B cell (primary cell): ENCODE data around the gene SLC2A13.

Experiments
- EZH2 ChIP-seq: IDR thresholded peaks from 2 replicates; pipeline ENCODE4 v1.6.1; 2012; ENCODE audit warnings: borderline replicate concordance, low read depth, mild to moderate bottlenecking, moderate library complexity, low read length; ENCODE audit not compliant: insufficient read depth, poor library complexity, severe bottlenecking
- TF ChIP-seq, protein P1 (sequence below): fragments of 200-600 bp; IDR thresholded peaks from one replicate; pipeline ENCODE4 v1.8.0; 2022; ENCODE audit warnings: antibody characterized with exemption, mild to moderate bottlenecking

- TF ChIP-seq, protein P1, sequence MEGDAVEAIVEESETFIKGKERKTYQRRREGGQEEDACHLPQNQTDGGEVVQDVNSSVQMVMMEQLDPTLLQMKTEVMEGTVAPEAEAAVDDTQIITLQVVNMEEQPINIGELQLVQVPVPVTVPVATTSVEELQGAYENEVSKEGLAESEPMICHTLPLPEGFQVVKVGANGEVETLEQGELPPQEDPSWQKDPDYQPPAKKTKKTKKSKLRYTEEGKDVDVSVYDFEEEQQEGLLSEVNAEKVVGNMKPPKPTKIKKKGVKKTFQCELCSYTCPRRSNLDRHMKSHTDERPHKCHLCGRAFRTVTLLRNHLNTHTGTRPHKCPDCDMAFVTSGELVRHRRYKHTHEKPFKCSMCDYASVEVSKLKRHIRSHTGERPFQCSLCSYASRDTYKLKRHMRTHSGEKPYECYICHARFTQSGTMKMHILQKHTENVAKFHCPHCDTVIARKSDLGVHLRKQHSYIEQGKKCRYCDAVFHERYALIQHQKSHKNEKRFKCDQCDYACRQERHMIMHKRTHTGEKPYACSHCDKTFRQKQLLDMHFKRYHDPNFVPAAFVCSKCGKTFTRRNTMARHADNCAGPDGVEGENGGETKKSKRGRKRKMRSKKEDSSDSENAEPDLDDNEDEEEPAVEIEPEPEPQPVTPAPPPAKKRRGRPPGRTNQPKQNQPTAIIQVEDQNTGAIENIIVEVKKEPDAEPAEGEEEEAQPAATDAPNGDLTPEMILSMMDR = no peak
- TF ChIP-seq EZH2 = no peak
These were observed at the start of gene SLC2A13 for GRCh38 chr12:40105515-40106201.
